ENCODE measurements around the gene TERT.

The TERT gene

GRCh38 chr5:1315709-1316587 lies 21.1 kb upstream of the TERT start:
- peak; percentile 88 for DNase-seq (ENCODE audit: low read depth)
- peak overlapping the region; percentile 29 for H3K4me3 ChIP-seq (ENCODE audit: low read depth, low read length)
- TF ChIP-seq, protein P1, sequence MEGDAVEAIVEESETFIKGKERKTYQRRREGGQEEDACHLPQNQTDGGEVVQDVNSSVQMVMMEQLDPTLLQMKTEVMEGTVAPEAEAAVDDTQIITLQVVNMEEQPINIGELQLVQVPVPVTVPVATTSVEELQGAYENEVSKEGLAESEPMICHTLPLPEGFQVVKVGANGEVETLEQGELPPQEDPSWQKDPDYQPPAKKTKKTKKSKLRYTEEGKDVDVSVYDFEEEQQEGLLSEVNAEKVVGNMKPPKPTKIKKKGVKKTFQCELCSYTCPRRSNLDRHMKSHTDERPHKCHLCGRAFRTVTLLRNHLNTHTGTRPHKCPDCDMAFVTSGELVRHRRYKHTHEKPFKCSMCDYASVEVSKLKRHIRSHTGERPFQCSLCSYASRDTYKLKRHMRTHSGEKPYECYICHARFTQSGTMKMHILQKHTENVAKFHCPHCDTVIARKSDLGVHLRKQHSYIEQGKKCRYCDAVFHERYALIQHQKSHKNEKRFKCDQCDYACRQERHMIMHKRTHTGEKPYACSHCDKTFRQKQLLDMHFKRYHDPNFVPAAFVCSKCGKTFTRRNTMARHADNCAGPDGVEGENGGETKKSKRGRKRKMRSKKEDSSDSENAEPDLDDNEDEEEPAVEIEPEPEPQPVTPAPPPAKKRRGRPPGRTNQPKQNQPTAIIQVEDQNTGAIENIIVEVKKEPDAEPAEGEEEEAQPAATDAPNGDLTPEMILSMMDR (IDR thresholded peaks at IDR 0.05; ENCODE audit: low read depth, low read length, missing control alignments) = no peak

DNA sequence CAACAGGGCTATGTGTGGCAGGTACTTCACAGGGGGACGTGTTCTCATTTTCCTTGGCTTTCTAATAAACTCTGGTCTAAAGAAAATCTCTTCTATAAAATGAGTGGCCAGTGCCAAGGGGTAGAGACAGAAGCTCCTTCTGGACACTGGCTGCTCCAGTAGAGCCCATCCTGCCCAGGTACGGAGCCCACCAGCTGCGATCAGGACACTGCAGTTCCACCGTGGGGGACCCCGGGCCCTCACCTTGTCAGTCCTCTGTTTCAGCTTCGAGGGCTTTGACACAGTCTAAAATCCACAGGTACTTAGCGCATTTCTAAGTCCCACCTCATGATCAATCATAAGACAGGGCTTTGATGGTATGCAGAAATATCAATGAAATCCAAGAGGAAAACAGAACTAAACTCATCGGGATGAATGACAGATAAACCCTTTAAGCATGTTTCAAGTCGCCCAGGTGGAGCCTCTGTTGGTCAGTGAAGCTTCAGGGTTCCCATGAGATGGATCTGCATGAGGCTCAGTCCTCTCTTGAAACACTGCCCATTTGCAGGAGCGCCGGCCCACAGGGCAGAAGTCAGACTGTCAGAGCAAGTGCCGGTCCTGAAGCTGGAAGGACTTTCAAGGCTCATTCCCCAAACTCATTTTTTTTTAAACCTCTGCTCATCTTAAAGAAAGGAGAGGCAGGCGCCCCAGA lies 20.3 kb upstream of the TERT start:
- TF ChIP-seq, protein P1 (IDR thresholded peaks at IDR 0.05; ENCODE audit: low read depth, low read length, missing control alignments) = no peak
- no peak for DNase-seq (ENCODE audit: low read depth)
- H3K4me3 ChIP-seq (ENCODE audit: low read depth, low read length) = no peak overlapping the region

GRCh38 chr5:1314564-1314982 lies 19.7 kb upstream of the TERT start:
- TF ChIP-seq, protein P1 (IDR thresholded peaks at IDR 0.05; ENCODE audit: low read depth, low read length, missing control alignments) = no peak
- H3K4me3 ChIP-seq (ENCODE audit: low read depth, low read length) = no peak overlapping the region
- DNase-seq (ENCODE audit: low read depth) = no peak

- peak; percentile 97 for DNase-seq (ENCODE audit: low read depth)
- TF ChIP-seq, protein P1 (IDR thresholded peaks at IDR 0.05; ENCODE audit: low read depth, low read length, missing control alignments) = no peak
Measured at GRCh38 chr5:1312993-1313833, 18.3 kb upstream of the TERT start.

DNA sequence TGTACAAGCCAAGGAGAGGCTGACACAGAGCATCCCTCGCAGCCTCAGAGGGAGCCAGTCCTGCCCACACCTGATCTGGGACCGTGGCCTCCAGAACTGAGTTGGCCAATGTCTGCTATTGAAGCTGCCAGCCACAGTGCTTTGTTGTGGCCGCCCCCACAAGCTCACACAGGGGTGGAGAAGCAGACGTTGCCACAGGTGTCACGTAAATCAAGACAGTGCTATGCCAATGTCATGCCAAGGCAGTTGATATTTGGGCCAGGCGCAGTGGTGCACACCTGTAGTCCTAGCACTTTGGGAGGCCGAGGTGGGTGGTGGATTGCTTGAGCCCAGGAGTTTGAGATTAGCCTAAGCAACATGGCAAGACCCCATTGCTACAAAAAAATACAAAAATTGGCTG lies 17.3 kb upstream of the TERT start:
- no peak overlapping the region for H3K4me3 ChIP-seq (ENCODE audit: low read depth, low read length)
- no peak for DNase-seq (ENCODE audit: low read depth)
- TF ChIP-seq, protein P1 (IDR thresholded peaks at IDR 0.05; ENCODE audit: low read depth, low read length, missing control alignments) = no peak

More at GRCh38 chr5:1312993-1313833, 18.3 kb upstream of the TERT start:
- no peak overlapping the region; the same call in 1 of the 2 replicates for H3K4me3 ChIP-seq (ENCODE audit: low read depth, low read length)

DNA sequence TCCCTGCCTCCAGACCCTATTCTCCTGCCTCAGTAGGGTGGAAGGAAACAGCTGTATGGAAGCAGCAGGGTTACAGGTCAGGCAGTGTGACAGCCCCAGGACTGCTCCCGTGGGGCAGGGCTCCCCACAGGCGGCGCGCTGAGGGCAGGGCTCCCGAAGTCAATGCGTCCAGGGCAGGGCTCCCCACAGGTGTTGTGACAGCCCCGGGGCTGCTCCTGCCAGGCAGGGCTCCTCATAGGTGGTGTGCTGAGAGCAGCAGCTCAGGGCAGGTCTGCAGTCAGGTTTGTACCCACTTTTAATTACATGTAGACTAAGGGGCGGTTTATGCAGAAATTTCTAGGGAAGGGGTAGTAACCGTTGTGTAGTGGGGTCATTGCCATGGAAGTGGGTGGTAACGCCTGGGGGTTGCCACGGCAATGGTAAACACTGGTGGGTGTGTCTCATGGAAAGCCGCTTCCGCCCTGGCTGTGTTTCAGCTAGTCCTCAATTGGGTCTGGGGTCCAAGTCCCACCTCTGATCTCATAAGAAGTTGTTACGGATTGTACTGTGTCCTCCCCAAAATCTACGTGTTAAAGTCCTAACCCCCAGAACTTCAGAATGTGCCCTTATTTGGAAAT lies 16.7 kb upstream of the TERT start:
- no peak for DNase-seq (ENCODE audit: low read depth)
- TF ChIP-seq, protein P1 (IDR thresholded peaks at IDR 0.05; ENCODE audit: low read depth, low read length, missing control alignments) = no peak
- no peak overlapping the region for H3K4me3 ChIP-seq (ENCODE audit: low read depth, low read length)

Data from GM12864 (cell line).